DMS153 treated with DMSO at 0.1 percent for 48 hours (cell line): ENCODE data around the gene CDON.

Experiments
- DNase-seq: peaks from one replicate; lab custom pipeline; 2025; ENCODE audit not compliant: unreplicated experiment; lab: John Stamatoyannopoulos, UW

Gene CDON

DNA sequence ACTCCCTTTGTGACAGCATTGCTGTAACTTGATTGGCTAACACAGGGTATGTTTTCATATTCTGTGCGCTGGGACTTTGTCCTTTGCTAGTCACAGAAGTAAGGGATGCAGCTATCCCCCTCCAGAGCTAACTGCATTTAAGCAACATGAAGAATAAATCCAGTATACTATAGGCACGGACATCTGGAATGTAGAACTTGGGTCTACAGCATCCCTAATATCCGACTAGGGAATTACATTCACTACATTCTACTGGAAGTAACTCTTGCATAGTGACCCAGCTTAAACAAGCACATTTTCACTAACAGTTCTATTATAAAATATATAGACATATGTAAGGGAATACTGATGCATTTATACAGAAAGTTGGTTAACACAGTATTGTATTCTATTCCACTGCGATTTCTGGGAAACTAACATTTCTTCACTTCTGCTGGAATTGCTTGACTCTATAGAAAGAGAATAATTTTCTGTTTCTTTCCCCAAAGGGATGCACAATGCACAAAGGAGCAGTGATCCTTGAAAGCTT lies 103.7 kb downstream of the CDON start:
- no peak for DNase-seq

DNA sequence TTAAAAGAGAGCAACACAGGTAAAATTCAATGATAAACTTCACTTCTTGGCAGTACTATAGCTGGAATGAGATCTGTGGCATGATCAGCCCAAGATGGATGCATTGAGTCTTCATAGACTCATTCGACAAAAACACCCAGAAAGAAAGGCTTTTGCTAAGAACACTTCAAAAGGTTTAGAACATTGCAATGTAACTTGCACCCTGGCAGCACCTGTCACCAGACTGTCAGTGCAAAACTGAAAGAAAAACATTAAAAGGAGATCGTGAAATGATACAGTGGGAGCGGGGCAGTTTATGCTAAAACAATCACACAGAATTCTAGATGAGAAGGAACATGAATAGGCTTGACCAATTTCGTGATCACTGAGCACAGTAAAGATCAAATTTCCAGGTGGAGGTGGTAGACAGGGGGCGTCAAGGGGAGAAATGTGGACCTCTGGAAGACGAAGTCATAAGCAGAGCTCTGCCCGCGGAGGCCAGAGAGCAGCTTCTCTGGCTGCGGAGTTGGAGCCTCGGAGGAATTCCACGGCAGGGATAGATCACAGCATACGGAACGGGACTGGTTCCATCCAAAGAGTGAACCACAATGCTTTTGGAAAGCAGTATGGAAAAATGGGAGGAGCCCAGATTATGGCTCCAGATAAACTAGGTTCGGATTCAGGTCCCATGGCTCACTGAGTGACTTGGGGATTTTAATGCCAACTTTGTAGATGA lies 104.9 kb downstream of the CDON start:
- no peak for DNase-seq

DNA sequence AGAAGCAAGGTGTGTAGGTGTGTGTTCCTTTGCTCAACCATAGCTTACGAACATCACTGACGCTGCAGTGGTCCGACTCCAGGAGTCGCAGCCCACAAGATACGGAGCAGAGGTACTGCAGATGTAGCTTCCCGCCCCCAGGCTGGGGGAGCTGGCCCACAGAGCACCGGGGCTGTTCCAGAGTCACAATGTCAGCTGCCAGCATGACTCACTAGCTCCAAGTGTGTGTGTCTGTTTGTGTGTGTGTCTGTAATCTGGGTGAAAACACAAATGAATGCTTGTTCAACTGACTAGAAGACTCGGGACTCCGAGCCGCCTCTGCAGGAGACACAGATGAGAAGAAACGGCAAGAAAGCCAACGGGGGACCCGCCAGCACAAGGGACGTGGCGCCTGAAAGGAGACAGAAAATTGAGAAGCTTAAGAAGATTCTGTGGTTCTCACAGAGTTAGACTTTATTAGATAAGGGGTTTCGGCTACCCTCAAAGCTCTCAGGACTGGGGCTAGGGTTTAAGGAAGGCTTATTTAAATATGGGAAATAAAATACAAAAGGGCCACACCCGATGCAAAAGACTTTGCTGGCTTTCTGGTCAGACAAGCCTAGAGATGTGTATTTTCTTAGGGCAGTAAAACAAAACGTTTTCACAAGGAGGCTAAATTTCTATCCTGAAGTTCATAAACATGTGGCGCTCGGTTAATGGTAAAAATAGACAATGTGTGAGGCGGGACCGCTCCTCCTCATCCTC lies 106.1 kb downstream of the CDON start:
- no peak for DNase-seq

DNA sequence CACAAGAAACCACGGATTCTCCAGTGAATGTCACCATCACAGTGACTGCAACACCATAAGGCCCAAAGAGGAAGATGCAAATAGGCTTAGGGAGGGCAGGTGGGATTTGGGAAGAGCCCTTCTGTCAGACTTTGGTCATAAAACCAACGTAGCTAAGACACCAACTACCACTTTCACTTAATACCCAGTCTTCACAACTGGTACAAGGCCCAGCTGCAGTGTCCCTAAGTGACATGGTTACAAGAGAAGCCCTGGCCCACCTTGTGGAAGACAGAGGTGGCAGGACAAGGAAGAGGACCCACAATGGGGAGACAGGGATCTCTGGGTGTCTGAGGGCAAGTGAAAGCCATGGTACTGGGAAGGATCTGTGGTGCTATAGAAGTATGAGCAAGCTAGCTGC lies 106.8 kb downstream of the CDON start:
- DNase-seq: no peak

DNA sequence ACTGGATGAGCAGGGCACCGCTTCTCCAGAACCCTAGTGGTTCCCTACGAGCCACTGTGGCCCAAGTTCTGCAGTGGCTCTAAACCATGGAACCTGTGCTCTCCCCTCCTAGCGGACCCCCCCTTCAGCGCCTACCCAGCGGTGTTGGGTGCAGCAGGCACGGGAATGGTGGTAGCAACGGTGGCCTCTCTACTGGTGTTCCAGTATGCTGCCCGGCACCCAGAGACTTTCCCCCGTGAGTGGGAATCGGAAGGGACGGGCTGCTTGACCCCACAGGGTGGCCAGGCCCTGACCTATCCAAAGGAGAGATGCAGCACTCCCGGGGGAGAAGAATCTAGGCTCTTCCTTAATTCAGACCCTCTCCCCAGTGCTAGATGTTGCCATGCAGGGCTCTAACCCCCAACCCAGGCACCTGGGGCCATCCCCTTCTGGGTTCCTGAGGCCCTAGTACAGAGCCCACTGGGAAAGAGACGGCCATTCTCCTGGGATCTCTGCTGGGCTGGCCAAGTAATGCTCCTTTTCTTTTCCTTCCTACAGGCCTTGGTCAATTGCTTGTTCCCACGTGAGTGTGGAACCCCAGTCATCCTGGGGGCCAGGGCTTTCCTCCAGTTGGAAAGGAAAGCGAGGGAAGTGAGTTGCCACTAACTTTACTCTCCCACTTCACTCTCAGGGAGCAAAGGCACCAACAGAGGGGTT lies 107.6 kb downstream of the CDON start:
- DNase-seq: no peak

DNA sequence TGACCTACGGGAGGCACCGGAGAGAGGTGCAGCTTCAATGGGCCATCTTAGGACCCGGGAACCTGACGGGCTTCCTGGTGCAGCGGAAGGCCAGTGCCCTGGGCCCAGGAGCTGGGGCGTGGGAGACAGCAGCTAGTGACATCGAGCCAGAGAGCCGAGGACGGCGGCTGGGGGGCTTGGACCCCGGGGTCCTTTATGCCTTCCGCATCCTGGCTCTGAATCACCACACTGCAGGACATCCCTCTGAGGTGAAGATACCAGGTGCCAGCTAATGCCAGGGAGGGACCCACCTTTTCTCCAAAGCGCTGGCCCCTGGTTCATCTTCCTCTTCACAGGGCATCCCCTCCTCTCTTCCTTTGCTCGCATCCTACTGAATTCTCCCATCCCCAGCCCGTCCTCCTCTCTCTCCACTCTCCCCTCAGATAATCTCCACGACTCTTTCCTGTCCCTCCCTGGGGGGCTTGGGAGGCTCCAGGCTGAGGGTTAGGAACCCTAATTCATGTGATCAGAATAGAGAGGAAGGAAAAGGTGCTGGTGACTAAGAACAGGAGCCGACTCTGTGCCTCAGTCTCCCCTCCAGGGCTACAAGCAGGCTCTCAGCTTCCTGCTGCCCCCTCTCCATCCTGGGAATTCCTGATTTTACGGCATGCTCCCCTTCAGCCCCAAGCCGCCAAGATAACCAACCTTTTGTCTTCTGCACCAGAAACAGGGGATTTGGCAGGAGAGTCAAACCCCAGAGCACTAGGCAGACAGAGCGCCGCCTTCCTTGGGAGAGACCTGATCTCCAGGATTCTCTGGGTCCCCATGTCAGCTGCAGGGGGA lies 108.3 kb downstream of the CDON start:
- DNase-seq: no peak

DNA sequence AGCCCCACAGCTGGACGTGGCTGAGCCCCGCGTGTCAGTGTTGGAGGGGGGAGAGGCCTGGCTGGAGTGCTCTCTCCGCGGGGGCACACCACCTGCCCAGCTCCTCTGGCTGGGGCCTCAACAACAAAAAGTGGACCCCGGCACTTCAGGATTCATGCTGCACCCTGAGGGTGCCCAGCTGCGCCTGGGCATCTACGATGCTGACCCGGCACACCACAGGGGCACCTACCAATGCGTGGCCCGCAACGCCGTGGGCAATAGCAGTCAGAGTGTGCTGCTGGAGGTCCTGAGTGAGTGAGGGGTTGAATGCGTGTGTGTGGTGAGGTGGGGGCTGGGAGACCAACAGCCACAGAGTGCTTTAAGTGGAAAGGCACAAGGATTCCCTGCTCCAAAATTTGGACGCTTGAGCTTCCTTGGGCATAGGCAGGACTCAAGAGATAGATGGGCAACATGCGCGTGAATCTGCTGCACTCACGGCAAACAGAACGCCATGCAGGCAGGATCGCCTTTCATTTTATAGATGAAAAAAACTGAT lies 109.2 kb downstream of the CDON start:
- no peak for DNase-seq

DNA sequence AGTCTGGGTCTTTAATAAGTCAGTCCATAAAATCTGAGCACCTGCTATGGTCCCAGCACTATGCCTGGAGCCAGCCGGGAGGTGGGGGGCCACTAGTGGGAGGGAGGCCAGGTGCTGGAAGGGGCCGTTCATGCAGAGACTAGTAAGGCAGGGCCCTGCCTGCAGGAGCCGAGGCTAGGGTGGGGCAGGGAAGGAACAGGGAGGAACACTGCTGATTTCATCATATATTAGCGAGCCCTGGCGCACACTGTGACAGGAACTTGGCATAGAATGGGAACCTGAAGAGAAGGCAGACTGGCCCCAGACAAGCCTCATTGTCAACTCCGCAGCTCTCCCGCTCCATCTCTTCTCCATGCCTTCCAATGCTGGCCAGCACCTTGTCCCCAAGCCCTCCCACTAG lies 109.7 kb downstream of the CDON start:
- no peak for DNase-seq

DNA sequence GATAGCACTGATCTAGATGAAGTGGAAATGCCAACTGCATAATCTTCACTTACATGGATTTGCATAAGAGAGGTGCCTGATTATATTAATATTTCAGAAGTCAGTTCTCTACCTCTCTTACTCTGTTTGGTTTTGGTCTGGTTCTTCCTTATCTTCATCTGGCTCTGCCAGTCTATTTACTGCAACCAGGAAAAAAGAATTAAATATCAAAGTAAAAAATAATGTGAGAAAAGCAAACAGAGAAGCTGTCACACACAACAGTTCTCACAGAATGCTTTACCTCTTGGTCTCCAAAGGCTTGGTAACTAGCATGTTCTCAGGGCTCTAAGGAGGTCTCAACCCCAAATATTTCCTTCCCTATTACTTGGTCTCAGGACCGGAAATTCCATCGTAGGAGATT lies 110.1 kb downstream of the CDON start:
- DNase-seq: no peak

DNA sequence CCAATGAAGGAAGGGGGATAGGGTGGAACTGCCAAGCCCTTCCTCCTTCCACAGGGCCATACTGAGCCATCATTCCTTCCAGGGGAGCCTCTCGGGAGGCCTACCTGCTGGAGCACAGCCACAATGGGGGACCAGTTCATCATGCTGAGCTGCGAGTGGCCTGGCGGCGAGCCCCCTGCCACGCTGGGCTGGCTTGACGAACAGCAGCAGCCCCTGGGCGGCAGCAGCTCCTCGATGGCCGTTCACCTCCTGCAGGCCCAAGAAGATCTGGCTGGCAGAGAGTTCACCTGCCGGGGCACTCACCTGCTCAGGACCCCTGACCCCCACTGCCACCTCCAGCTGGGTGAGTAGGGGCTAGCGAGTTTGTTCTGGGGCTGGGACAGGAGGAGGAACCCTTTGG lies 110.9 kb downstream of the CDON start:
- no peak for DNase-seq

DNA sequence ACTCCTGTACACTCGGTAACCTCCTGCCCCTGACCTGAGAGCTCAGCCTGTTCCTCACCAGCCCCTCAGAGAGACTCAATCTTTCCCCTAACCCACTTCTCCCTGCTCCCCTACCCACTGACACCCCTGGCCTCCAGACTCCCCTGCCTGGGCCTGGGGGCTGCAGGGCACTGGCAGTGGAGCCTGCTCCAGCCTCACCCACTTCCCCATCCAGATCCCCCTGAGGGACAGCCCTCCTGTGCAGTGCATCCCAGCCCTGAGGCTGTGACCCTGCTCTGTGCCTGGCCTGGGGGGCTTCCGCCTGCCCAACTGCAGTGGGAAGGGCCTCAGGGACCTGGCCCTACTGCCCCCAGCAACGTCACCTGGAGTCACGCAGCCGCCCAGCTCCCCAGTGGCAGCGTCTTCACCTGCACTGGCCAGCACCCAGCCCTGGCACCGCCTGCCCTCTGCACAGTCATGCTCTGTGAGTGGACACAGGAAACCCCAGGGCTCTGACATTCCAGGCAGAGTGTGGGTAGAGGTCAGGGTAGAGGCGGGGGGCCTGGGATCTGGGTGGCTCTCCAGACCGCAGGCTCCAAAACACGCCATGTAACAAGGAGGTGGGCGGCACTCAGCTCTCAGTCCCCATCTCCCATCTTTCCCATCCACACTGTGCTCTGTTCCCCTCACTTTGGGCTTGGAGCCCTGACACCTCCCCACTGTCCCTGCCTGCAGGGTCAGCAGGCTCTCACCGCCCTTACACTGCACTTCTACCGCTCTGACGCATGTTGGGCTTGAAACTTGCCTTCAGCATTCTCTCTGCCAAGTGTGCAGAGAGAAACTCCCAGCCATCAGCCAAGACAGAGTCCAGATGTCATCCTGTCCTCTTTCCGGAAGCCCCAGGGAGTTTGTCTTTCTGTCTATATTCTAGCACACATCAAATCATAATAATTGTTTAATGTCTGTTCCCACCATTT lies 111.7 kb downstream of the CDON start:
- no peak for DNase-seq

DNA sequence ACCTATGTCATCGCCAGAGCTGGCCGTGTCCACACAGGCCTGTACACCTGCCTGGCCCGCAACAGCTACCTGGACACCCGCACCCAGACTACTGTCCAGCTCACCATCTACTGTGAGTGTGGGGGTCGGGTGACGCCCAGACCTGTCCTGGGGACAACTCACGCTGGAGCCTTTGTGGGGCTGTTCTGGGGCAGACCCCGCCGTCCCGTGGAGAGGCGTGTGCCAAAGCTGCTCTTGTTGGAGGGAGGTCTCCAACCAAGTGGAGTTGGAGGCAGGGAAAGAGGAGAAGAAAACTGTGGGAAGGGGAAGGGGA lies 112.5 kb downstream of the CDON start:
- no peak for DNase-seq

DNA sequence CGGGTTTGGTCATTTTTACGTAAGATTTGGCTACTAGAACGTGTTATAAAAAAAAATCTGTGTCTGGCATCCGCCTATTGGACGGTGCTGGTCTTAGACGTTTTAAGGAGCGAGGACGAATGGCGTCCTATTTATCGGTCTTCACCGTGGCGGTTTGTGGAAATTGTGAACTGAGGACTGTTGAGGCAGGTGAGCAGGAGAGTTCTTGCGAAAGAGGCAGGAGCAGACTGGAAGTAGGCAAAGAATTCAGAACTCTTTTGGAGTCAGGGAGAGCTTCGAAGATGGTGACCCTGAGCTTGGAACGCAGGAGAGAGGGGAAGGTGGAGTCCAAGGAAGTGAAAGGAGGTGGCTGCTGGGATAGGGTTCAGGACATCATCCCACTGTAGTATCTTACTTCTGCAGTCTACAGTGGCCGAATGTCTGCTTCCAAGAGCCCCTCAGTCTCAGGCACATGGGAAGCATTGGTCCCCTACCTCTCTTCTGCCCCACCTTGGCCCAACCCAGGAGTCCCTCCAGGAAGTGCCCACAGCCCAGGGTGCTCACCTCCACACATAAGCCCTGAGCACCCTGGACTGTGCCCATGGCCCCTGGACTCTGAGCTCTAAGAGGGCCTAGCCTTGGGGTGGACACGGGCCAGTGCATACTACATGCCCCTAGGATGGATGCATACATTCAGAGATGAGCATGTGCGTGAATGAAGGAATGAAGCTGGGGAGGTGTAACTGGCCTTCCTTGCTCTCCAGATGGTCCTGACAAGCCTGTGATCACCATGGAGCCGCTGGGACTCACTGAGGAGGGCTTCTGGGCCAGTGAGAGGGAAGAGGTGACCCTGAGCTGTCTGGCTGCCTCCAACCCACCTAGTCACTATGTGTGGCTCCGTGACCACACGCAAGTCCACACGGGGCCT lies 113.1 kb downstream of the CDON start:
- no peak for DNase-seq

DNA sequence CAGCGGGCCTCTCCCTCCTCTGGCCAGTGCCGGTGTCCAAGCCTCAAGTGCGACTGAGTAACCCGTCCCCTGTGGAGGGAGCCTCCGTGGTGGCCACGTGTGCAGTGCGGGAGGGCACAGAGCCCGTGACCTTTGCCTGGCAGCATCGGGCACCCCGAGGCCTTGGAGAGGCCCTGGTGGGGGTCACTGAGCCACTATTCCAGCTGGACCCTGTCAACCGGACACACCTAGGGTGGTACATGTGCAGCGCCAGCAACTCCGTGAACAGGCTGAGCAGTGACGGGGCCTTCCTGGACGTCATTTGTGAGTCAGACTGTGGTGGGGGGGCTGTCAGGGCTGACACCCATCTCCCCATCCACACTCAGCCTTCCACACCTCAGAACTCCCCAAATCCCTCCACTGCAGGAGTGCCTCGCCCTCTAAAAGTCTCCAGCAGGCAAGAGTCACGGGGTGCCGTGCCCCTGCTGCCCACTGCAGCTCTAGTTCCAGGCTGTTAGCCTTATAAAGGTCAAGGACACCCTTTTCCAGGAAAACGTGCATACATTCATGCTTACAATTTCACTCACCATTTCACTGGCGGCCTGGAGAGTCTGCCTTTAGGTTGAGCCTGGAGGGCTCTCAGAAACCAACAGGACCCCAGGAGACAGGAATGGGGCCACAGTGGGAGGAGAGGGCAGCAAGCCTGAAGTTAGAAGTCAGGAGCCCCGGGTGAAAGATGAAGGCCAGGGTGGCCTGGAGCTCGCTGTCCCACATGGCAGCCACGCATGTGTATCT lies 114.2 kb downstream of the CDON start:
- no peak for DNase-seq

DNA sequence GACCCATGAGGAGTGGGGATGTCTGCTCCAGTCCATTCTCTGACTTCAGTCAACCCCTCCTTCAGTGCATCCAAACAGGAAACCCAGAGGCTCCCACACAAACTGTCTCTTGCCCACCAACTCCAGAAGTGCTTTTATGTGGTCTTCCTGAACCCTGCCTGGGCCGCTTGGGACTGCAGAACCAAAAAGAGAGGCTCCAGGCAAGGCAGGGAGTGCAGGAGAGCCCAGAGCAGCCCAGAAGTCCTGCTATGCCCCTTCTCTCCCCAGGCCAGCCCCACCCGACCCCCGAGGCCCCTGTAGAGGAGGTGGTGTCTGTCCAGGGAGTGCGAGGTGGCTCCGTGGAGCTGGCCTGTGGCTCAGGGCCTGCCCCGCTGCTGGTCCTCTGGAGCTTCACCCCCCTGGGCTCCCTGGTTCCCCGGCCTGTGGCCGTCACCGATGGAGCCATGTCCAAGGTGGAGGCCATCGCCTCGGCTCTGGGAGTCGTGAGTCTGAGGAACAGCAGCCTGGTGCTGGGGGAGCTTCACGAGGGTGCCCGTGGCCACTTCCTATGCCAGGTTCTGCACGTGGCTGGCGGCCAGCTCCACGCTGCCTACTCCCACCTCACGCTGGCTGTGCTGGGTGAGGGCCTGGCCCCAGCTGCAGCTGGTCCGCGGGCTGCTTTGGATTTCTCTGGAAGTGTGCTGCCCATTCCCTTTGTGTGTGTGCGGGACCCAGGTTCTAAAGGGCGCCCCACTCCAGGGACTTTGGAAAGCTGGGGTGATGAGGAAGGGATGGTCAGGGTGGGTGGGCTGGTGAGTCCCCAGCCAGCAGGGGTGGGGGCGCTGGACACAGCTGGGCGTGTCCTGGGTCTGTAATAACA lies 115.0 kb downstream of the CDON start:
- DNase-seq: no peak

DNA sequence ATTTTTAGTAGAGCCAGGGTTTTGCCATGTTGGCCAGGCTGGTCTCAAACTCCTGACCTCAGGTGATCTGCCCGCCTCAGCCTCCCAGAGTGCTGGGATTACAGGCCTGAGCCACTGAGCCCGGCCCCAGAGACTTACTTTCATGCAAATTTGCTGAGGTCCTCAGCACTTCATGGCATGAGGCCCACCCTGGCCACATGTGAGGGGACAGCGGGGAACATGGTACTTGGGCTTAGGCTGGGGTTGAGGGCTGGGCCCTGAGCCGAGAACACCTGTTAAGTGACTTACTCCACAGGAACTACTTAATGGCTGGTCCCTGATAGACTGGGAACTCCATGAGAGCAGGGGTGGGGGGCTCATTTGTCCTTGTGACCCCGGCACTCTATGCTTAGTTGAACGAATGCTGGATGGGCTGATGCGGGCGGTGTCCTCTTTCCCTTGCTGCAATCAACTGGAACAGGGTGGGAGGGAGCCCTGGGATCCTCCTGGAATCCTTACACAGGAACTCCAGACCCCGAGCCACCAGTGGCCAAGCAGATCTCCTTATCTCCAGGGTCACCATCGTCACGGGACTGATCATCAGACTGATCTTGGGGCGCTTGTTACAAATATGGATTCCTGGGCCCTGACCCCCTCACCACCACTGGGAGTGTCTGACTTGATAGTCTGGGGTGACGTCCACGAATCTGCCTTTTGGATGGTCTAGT lies 115.8 kb downstream of the CDON start:
- no peak for DNase-seq
